Fibroblast of villous mesenchyme (primary cell): ENCODE results near the gene ATG3. TPM values are rescaled to one million over a fixed set of nuclear protein-coding genes. Genes with fewer than 3 reads are reported as not detected.

Source experiments
- DNase-seq: peaks from one replicate; pipeline ENCODE4 v3.0.0-alpha.2; 2010; ENCODE audit warnings: low read depth
- H3K4me3 ChIP-seq: 2 replicates; pipeline ENCODE4 v1.5.1; 2011; ENCODE audit warnings: low read depth, mild to moderate bottlenecking, low read length
- CTCF ChIP-seq: IDR thresholded peaks from 2 replicates; pipeline ENCODE4 v1.5.1; 2012; ENCODE audit warnings: low read depth, mild to moderate bottlenecking, low read length; ENCODE audit not compliant: insufficient read depth
- total RNA-seq: library from RNA; depleted of rRNA; stranded (reverse); fragments of >200 nt; gene quantifications from 2 replicates; pipeline ENCODE4 v1.2.3, GENCODE V29; 2012

Gene ATG3
- total RNA-seq, 1 donor, result 91.5 TPM

- TF ChIP-seq CTCF, result no peak
- no peak overlapping the region for H3K4me3 ChIP-seq
- no peak for DNase-seq
Measured at GRCh38 chr3:112514527-112515128, 47.1 kb downstream of the ATG3 start.

GRCh38 chr3:112512320-112512719, 49.4 kb downstream of the ATG3 start:
- DNase-seq, result no peak
- H3K4me3 ChIP-seq, result no peak overlapping the region
- TF ChIP-seq CTCF, result no peak

GRCh38 chr3:112508860-112509259, 52.9 kb downstream of the ATG3 start:
- DNase-seq, result no peak
- TF ChIP-seq CTCF, result no peak
- no peak overlapping the region for H3K4me3 ChIP-seq

- no peak for DNase-seq
- no peak for TF ChIP-seq CTCF
- H3K4me3 ChIP-seq, result no peak overlapping the region
Measured at GRCh38 chr3:112508261-112508660, 53.5 kb downstream of the ATG3 start.

GRCh38 chr3:112505907-112506306, 55.9 kb downstream of the ATG3 start:
- H3K4me3 ChIP-seq, result no peak overlapping the region
- no peak for TF ChIP-seq CTCF
- no peak for DNase-seq

- no peak for DNase-seq
- no peak for TF ChIP-seq CTCF
- no peak overlapping the region for H3K4me3 ChIP-seq
Measured at GRCh38 chr3:112504123-112504522, 57.6 kb downstream of the ATG3 start.

- no peak overlapping the region for H3K4me3 ChIP-seq
- DNase-seq, result no peak
- TF ChIP-seq CTCF, result no peak
Measured at GRCh38 chr3:112503304-112503972, 58.3 kb downstream of the ATG3 start.
